Renal pelvis (tissue), 4 donors: ENCODE results near the gene ZNF316. TPM values are rescaled to one million over a fixed set of nuclear protein-coding genes. Genes with fewer than 3 reads are reported as not detected.

Experiments
- DNase-seq: peaks from one replicate; pipeline ENCODE4 v3.0.0-alpha.2; 2013
- polyA plus RNA-seq, 3 donors: library from polyadenylated mRNA; unstranded; fragments of 120-200 nt; gene quantifications; one replicate each; pipeline ENCODE4 v1.2.1, GENCODE V29; 2013; ENCODE audit not compliant: insufficient read length in 3 of 3

Gene ZNF316
- polyA plus RNA-seq, 3 donors: 45.1 to 58.2 (median 54.4) TPM

- no peak for DNase-seq
These were observed 5.9 kb downstream of the ZNF316 start for GRCh38 chr7:6642861-6643640.

GRCh38 chr7:6643915-6644625 is 7.0 kb downstream of the ZNF316 start:
- no peak for DNase-seq

- no peak for DNase-seq
These were observed 7.6 kb downstream of the ZNF316 start for GRCh38 chr7:6644728-6645127.

GRCh38 chr7:6646465-6646864 is 9.3 kb downstream of the ZNF316 start:
- peak; percentile 53 for DNase-seq

- DNase-seq: no peak
These were observed 10.0 kb downstream of the ZNF316 start for GRCh38 chr7:6647080-6647479.

- DNase-seq: no peak
These were observed 10.4 kb downstream of the ZNF316 start for GRCh38 chr7:6647541-6647940.

- DNase-seq: no peak
These were observed 11.1 kb downstream of the ZNF316 start for GRCh38 chr7:6648066-6648814.

GRCh38 chr7:6648815-6649104 is 11.6 kb downstream of the ZNF316 start:
- DNase-seq: no peak

GRCh38 chr7:6649241-6649961 is 12.3 kb downstream of the ZNF316 start:
- DNase-seq: no peak

- DNase-seq: no peak
These were observed 13.0 kb downstream of the ZNF316 start for GRCh38 chr7:6650086-6650485.

GRCh38 chr7:6650521-6651011 is 13.4 kb downstream of the ZNF316 start:
- no peak for DNase-seq

- DNase-seq: no peak
These were observed 14.8 kb downstream of the ZNF316 start for GRCh38 chr7:6651851-6652445.

- no peak for DNase-seq
These were observed 15.4 kb downstream of the ZNF316 start for GRCh38 chr7:6652446-6653011.

- DNase-seq: no peak
These were observed 16.2 kb downstream of the ZNF316 start for GRCh38 chr7:6653071-6654003.

- DNase-seq: no peak
These were observed 17.2 kb downstream of the ZNF316 start for GRCh38 chr7:6654113-6654841.

GRCh38 chr7:6654842-6655610 is 17.9 kb downstream of the ZNF316 start:
- DNase-seq: no peak

- no peak for DNase-seq
These were observed 18.7 kb downstream of the ZNF316 start for GRCh38 chr7:6655636-6656385.

- DNase-seq: no peak
These were observed 19.3 kb downstream of the ZNF316 start for GRCh38 chr7:6656413-6656812.
